Upper lobe of left lung (tissue), 6 donors: Measurements from ENCODE around the gene HMBS. TPM values are rescaled to one million over a fixed set of nuclear protein-coding genes. Genes with fewer than 3 reads are reported as not detected.
A peak's percentile ranks its signal among the peaks of the same experiment; 100 is the strongest.
"Not testable (repeated sequence)": the region's sequence is repeated elsewhere in the genome, so short reads cannot be mapped to it uniquely, and the experiment has no call there.

ENCODE experiments used
- ATAC-seq, 2 donors: fragments of 200-7000 bp; cut with Tn5 transposase; one replicate each; pipeline ENCODE4 v1.9.1; 2022; ENCODE audit warnings: mild to moderate bottlenecking in 2 of 2, moderate library complexity in 2 of 2; ENCODE audit not compliant: low FRiP score in 2 of 2
- DNase-seq, 2 donors: peaks; one replicate each; pipeline ENCODE4 v3.0.0-alpha.2; 2019 to 2020
- H3K27ac ChIP-seq, 4 donors: fragments of 200-600 bp; sonication (generic); one replicate each; pipeline ENCODE4 v1.5.1; 2016 to 2019
- H3K27me3 ChIP-seq, 4 donors: fragments of 200-600 bp; sonication (generic); one replicate each; pipeline ENCODE4 v1.5.1; 2017 to 2019
- H3K36me3 ChIP-seq, 4 donors: fragments of 200-600 bp; sonication (generic); one replicate each; pipeline ENCODE4 v1.5.1; 2016 to 2019
- H3K4me1 ChIP-seq, 4 donors: fragments of 200-600 bp; sonication (generic); one replicate each; pipeline ENCODE4 v1.5.1; 2018 to 2019
- H3K4me3 ChIP-seq, 4 donors: fragments of 200-600 bp; sonication (generic); one replicate each; pipeline ENCODE4 v1.5.1; 2017 to 2019; ENCODE audit warnings: mild to moderate bottlenecking in 2 of 4, moderate library complexity in 1 of 4
- H3K9me3 ChIP-seq, 4 donors: fragments of 200-600 bp; sonication (generic); one replicate each; pipeline ENCODE4 v1.5.1; 2018 to 2019
- EP300 ChIP-seq, 4 donors: sonication (generic); formaldehyde crosslinking; IDR thresholded peaks; one replicate each; pipeline ENCODE4 v1.5.1; 2017; ENCODE audit warnings: antibody characterized with exemption in 4 of 4, control low read depth in 2 of 4
- POLR2A ChIP-seq, 4 donors: fragments of 450-650 bp; IDR thresholded peaks; one replicate each; pipeline ENCODE4 v1.5.1; 2016 to 2017; ENCODE audit warnings: antibody characterized with exemption in 4 of 4, mild to moderate bottlenecking in 2 of 4
- POLR2AphosphoS5 ChIP-seq, 2 donors: sonication (generic); formaldehyde crosslinking; IDR thresholded peaks; one replicate each; pipeline ENCODE4 v1.5.1; 2017; ENCODE audit warnings: antibody characterized with exemption in 2 of 2
- WGBS, 2 donors: methylation state at CpG; one replicate each; pipeline ENCODE4 v1.1.5; 2017 to 2018; 5-methylcytosine and 5-hydroxymethylcytosine counted together
- total RNA-seq, 6 donors: library from RNA; depleted of rRNA in 4 of 6; stranded (reverse); fragments of >200 nt in 4 of 6; gene quantifications; one replicate each; pipeline versions ENCODE4 v1.1.0 to v1.2.1, GENCODE V29; 2016 to 2021
- TF ChIP-seq, protein P1 (sequence below), 6 experiments: fragments of 450-650 bp in 4 of 6; fragments of 200-600 bp in 2 of 6; sonication (generic) in 2 of 6; IDR thresholded peaks; one replicate each; pipeline ENCODE4 v1.5.1; 2016 to 2019; ENCODE audit warnings: antibody characterized with exemption in 6 of 6
- donor health status: DM: no; HTN: no; CAD: no; lungs with moderate emphysema.
- donor health status: DM: no; HTN: yes; CAD: no; lungs with severe emphysema.

Gene HMBS
- total RNA-seq, 6 donors from 2014 or later: 8.4 to 20.4 (median 13.4) TPM

DNA sequence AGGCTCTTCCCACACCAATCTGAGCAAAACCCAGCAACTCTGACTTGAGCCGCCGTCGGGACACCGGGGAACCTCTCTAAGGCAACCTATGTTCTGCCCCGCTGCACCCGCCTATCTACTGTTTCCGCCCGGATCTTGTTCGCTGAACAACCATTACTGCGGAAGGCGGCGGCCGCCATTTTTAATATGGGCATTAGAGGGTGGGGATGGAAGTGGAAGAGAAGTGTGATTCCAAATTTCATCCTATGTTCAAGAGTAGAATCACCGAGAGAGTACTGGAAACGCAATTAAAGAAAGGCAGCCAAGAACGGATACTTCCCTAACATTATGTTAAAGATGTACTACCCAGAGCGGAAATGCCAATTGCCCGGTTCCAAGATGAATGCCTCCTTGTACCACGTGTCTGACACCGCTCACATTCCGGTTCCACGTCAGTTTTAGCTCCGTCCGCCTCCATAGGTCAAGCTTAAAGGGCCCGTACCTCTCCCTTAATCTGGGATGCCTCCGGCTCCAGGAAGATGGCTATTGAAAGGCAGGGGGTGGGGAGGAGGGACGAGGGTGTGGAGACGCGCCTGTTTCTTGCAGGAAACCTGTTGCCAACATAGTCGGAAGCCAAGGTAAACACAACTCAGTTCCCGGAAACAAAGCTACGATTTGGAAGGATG, 17.2 kb downstream of the HMBS start, which contains the start of gene DPAGT1:
DPAGT1 (minus strand) TSS at position 95 of the 665 bp plus-strand sequence. CDS start 198 bp downstream, outside the sequence.
- 0 to 3% methylated on average over 16 to 32 of the region's 32 CpGs for WGBS, 2 donors

DNA sequence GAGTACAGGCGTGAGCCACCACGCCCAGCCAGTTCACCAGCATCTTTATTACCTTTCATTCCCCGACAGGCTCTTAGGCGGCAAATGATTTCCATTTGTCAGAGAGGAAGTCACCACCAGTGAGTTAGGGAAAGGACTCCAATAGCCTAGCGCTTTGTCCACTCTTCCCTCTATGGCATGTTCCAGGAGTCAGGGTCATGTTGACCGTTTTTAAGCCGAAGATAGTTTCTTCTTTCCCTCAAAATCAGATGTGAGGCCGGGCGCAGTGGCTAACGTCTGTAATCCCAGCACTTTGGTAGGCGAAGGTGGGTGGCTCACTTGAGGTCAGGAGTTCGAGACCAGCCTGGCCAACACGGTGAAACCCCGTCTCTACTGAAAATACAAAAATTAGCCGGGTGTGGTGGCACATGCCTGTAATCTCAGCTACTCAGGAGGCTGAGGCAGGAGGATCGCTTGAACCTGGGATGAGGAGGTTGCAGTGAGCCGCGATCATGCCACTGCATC, 18.5 kb downstream of the HMBS start:
- H3K9me3 ChIP-seq, ATAC-seq, H3K36me3 ChIP-seq, H3K27me3 ChIP-seq, DNase-seq: not testable (repeated sequence)
- H3K27ac ChIP-seq: peak overlapping the region; percentile 88 to 92 (median 89)
- WGBS, 2 donors: 84 to 86% methylated on average over 17 to 18 of the region's 18 CpGs
- peak overlapping the region in 3 of 4 donors; percentile 66 to 80 (median 68) for H3K4me3 ChIP-seq
- H3K4me1 ChIP-seq: peaks cover 30 to 43% (median 32%) of the 10 kb centered on the region in 4 donors

More for the DNA sequence above, 17.2 kb downstream of the HMBS start, which contains the start of gene DPAGT1:
- TF ChIP-seq POLR2AphosphoS5 (IDR thresholded peaks at IDR 0.05): peak; percentile 64 to 65
- TF ChIP-seq, protein P1, sequence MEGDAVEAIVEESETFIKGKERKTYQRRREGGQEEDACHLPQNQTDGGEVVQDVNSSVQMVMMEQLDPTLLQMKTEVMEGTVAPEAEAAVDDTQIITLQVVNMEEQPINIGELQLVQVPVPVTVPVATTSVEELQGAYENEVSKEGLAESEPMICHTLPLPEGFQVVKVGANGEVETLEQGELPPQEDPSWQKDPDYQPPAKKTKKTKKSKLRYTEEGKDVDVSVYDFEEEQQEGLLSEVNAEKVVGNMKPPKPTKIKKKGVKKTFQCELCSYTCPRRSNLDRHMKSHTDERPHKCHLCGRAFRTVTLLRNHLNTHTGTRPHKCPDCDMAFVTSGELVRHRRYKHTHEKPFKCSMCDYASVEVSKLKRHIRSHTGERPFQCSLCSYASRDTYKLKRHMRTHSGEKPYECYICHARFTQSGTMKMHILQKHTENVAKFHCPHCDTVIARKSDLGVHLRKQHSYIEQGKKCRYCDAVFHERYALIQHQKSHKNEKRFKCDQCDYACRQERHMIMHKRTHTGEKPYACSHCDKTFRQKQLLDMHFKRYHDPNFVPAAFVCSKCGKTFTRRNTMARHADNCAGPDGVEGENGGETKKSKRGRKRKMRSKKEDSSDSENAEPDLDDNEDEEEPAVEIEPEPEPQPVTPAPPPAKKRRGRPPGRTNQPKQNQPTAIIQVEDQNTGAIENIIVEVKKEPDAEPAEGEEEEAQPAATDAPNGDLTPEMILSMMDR (IDR thresholded peaks at IDR 0.05): peak in 1 of 6 experiments; percentile 9
- peak in 1 of 4 donors; percentile 2 for TF ChIP-seq EP300 (IDR thresholded peaks at IDR 0.05)
- TF ChIP-seq POLR2A (IDR thresholded peaks at IDR 0.05): peak in 2 of 4 donors; percentile 37 to 58
- peak in 1 of 2 donors; percentile 93 for DNase-seq
- no peaks in the 10 kb centered on the region for H3K27me3 ChIP-seq
- H3K4me1 ChIP-seq: peaks cover 28 to 39% (median 30%) of the 10 kb centered on the region in 4 donors
- no peaks in the 10 kb centered on the region for H3K9me3 ChIP-seq
- peaks cover 3 to 17% (median 9%) of the 10 kb centered on the region in 4 donors for H3K36me3 ChIP-seq
- H3K27ac ChIP-seq: peak within 1 kb of the TSS; percentile 88 to 92 (median 89)
- H3K4me3 ChIP-seq: peak within 1 kb of the TSS; percentile 66 to 92 (median 74)
- ATAC-seq: peak; percentile 97

DNA sequence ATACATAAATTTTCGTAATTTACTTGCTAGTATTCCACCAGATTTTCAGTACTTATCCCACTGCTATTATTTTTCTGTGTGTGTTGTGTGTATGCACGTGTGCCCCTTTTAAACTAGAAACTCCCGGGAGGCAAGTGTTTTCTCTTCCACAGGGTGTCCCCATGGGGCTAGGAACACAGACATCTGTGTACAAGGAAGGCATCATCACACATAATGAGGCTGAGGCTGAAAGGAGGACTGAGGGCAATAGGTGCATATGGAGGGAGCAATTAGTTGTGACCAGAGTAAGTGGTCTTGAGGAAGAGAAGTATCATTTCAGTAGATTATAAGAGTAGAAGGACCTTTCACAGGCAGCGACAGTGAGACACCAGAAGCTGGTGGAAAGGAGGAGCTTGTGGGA, 19.1 kb downstream of the HMBS start:
- Histone ChIP-seq H3K4me1 (peaks cover 36 to 49% (median 37%) of the 10 kb centered on the region in 4 donors), H3K27me3 (no peaks in the 10 kb centered on the region), H3K36me3 (no peaks in the 10 kb centered on the region), H3K9me3 (no peaks in the 10 kb centered on the region), H3K27ac (peak overlapping the region in 2 of 4 donors; percentile 88 to 92), H3K4me3 (no peak overlapping the region)
- TF ChIP-seq POLR2A (IDR thresholded peaks at IDR 0.05) (no peak), EP300 (IDR thresholded peaks at IDR 0.05) (no peak), POLR2AphosphoS5 (IDR thresholded peaks at IDR 0.05) (no peak)
- TF ChIP-seq, protein P1 (IDR thresholded peaks at IDR 0.05): no peak
- no peak for DNase-seq
- no peak for ATAC-seq
- 60 to 63% methylated on average over 4 of the region's 4 CpGs for WGBS, 2 donors

DNA sequence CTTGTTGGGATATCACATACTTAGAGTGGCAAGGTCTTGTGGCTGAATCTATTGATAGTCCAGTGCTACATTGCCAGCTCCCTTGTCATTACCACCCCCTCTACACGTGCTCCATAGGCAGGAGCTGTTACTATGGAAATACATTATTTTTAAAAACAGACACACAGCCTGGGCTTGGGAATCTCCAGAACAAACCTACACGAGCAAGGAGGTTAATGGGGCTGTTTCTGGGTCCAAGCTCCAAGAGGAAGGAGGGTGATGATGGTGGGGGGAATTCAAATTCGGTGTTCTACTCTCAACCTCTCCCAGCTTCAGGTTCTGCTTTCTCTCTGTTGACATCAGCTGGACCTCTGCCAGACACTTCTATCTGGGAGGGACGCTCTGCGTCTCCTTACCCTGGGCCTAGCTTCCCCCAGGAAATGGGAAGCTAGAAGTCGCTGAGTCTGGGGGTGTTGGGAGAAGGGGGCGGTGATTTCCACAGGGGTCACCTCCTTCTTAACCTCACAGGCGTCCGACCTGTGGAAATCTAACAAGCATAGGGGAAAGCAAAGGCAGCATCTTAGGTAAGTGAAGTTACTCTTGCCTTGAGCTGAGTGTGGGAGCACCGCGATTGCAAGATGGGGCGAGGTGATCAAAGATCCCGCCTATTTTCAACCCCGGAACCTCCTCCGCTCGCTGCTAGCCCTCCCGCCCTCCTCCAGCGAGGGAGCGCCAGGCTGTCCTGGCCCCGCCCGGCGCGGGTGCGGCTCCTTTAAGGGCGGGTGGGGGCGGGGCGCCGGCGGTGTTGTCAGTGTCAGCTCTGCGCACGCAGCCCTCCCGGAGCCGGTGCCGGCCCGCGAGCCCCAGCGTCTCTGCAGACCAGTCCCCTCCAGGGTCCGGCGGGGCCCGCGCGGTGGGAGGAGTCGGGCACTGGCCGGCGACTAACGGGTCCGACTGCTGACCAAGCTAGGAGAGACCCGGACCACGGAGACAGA, 22.2 kb downstream of the HMBS start, which contains the start of gene C2CD2L:
C2CD2L (plus strand) TSS at position 781 of the 974 bp plus-strand sequence. CDS start 398 bp downstream, outside the sequence.
- no peaks in the 10 kb centered on the region for H3K9me3 ChIP-seq
- no peaks in the 10 kb centered on the region for H3K27me3 ChIP-seq
- peak within 1 kb of the TSS; percentile 67 to 99 (median 86) for H3K4me3 ChIP-seq
- 1 to 2% methylated on average over 16 to 28 of the region's 49 CpGs for WGBS, 2 donors
- TF ChIP-seq, protein P1 (IDR thresholded peaks at IDR 0.05): no peak
- TF ChIP-seq POLR2AphosphoS5 (IDR thresholded peaks at IDR 0.05): peak; percentile 37 to 74
- TF ChIP-seq POLR2A (IDR thresholded peaks at IDR 0.05): peak in 2 of 4 donors; percentile 24 to 71
- peaks cover 9 to 19% (median 13%) of the 10 kb centered on the region in 4 donors for H3K36me3 ChIP-seq
- peaks cover 29 to 53% (median 32%) of the 10 kb centered on the region in 4 donors for H3K4me1 ChIP-seq
- DNase-seq: peak; percentile 96 to 98
- peak; percentile 94 to 96 for ATAC-seq
- H3K27ac ChIP-seq: peak within 1 kb of the TSS; percentile 81 to 93 (median 87)
